ENCODE results near the gene SIPA1L3. TPM values are rescaled to one million over a fixed set of nuclear protein-coding genes. Genes with fewer than 3 reads are reported as not detected.

The SIPA1L3 gene
- polyA plus RNA-seq, 2 of the 4 experiments (the other 2 are of a cell fraction), result 28.9 to 50.6 TPM

DNA sequence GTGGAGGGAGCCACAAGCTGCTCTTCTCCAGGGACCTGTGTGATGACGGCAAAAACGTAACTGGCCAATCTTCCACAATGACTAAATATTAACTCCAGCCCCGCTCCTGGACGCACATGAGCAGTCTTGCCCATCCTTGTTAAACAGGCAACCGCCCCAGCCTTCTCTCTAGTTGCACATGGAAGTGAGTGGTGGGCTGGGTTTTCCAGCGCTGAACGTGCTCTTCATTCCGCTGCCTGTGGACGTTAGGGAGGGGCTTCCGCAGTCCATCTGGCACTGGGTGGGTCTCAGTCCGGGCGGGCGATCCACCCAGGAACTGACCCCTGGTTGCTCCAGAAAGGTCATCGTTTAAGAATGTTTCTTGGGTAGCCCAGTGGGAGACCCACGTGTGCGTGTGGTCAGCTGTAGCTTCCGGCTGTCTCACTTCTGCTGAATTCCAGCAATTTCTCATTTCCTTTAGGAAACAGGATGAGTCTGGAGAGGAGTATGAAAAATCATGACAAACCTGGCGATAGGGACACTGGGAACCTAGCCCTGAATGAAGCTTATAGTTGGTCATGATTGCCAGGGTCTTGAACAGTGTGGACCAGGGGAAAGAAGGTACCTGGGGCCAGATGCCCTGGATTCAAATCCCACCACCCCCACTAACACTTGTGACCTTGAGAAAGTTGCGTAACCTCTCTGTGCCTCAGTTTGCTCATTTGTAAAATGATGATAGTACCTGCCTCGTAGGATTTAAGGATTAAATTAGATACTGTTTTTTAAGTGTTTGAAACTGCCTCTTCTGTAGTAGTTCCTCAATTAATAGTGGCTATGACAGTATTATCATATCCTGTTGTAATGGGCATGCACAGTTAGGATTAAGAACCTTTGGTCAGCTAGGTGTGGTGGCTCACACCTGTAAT is 92.6 kb downstream of the SIPA1L3 start (continued):
- no peak for TF ChIP-seq CHD2 (IDR thresholded peaks at IDR 0.05; ENCODE audit: low read length, partially characterized antibody)
- TF ChIP-seq FOSL2 (IDR thresholded peaks at IDR 0.05), result peak; percentile 73
- peak; percentile 97 for TF ChIP-seq FOSL2 (CRISPR knock-in tag; IDR thresholded peaks at IDR 0.05)
- peak; percentile 59; the same call in 1 of the 2 replicates for TF ChIP-seq ZSCAN20 (CRISPR knock-in tag; IDR thresholded peaks at IDR 0.05)
- TF ChIP-seq EHF (CRISPR knock-in tag; IDR thresholded peaks at IDR 0.05), result peak; percentile 94
- TF ChIP-seq RARB (CRISPR knock-in tag; IDR thresholded peaks at IDR 0.05), result peak; percentile 95
- TF ChIP-seq ZFP36 (IDR thresholded peaks at IDR 0.05; ENCODE audit: borderline replicate concordance, partially characterized antibody), result no peak
- TF ChIP-seq TP53 (CRISPR knock-in tag; IDR thresholded peaks at IDR 0.05), result peak; percentile 87
- peak; percentile 4 to 53; a peak in 4 of 5 replicates for TF ChIP-seq RAD21 (conservative IDR thresholded peaks at IDR 0.05 in 1 of 2, IDR thresholded peaks at IDR 0.05 in 1 of 2)
- TF ChIP-seq CBX8 (IDR thresholded peaks at IDR 0.05), result no peak
- TF ChIP-seq, protein P1, sequence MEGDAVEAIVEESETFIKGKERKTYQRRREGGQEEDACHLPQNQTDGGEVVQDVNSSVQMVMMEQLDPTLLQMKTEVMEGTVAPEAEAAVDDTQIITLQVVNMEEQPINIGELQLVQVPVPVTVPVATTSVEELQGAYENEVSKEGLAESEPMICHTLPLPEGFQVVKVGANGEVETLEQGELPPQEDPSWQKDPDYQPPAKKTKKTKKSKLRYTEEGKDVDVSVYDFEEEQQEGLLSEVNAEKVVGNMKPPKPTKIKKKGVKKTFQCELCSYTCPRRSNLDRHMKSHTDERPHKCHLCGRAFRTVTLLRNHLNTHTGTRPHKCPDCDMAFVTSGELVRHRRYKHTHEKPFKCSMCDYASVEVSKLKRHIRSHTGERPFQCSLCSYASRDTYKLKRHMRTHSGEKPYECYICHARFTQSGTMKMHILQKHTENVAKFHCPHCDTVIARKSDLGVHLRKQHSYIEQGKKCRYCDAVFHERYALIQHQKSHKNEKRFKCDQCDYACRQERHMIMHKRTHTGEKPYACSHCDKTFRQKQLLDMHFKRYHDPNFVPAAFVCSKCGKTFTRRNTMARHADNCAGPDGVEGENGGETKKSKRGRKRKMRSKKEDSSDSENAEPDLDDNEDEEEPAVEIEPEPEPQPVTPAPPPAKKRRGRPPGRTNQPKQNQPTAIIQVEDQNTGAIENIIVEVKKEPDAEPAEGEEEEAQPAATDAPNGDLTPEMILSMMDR (IDR thresholded peaks at IDR 0.05), result no peak

DNA sequence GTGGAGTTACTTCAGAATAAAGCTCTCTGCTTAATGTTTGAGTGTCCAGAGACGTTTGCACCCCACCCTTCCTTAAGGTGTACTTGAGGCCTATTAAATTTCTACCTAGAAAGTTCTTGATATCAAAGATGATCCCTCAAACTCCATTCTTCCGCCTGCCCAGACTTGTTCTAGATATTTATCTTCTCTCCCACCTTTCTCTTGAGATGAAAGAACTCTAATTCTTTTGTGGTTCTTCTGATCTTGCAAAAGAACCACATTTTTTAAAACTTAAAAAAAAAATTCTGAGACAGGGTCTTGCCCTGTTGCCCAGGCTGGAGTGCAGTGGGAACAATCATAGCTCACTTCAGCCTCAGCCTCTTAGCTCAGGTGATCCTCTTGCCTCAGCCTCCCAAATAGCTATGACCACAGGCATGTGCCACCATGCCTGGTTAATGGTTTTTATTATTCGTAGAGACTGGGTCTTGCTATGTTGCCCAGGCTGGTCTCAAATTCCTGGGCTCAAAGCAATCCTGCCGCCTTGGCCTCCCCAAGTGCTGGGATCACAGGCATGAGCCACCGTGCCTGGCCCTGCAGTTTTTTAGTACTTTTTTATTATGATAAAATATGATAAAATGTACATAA is 94.3 kb downstream of the SIPA1L3 start:
- Histone ChIP-seq H3K4me1 (peaks cover 62% of the 10 kb centered on the region), H3K4me3 (no peak overlapping the region), H3K27ac (peak overlapping the region; percentile 34 to 75), H3K4me2 (no peak overlapping the region), H3K9me3 (no peaks in the 10 kb centered on the region)
- DNase-seq (ENCODE audit: low read depth in 1 of 2, low spot score in 1 of 2) (no peak), ATAC-seq (no peak), FAIRE-seq (no peak)
- POLR2A ChIA-PET, result no interaction called here
- TF ChIP-seq MYC (IDR thresholded peaks at IDR 0.05; ENCODE audit: borderline replicate concordance, low read length) (no peak), FOSL2 (IDR thresholded peaks at IDR 0.05) (no peak), FOSL2 (CRISPR knock-in tag; IDR thresholded peaks at IDR 0.05) (no peak), CBX2 (IDR thresholded peaks at IDR 0.05; ENCODE audit: borderline replicate concordance, low read depth) (no peak), MAZ (IDR thresholded peaks at IDR 0.05; ENCODE audit: borderline replicate concordance, low read depth, low read length) (no peak), RFX5 (IDR thresholded peaks at IDR 0.05) (no peak), ZC3H11A (IDR thresholded peaks at IDR 0.05) (no peak), HEYL (CRISPR knock-in tag; IDR thresholded peaks at IDR 0.05) (no peak), JUN (IDR thresholded peaks at IDR 0.05) (no peak), ESRRA (IDR thresholded peaks at IDR 0.05; ENCODE audit: borderline replicate concordance, low read length) (no peak), NR3C1 (IDR thresholded peaks at IDR 0.05) (no peak), CHD2 (IDR thresholded peaks at IDR 0.05; ENCODE audit: low read length, partially characterized antibody) (no peak), SREBF2 (IDR thresholded peaks at IDR 0.05) (no peak)
- TF ChIP-seq, protein P2, sequence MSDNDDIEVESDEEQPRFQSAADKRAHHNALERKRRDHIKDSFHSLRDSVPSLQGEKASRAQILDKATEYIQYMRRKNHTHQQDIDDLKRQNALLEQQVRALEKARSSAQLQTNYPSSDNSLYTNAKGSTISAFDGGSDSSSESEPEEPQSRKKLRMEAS (IDR thresholded peaks at IDR 0.05), result no peak
- TF ChIP-seq, protein P3, sequence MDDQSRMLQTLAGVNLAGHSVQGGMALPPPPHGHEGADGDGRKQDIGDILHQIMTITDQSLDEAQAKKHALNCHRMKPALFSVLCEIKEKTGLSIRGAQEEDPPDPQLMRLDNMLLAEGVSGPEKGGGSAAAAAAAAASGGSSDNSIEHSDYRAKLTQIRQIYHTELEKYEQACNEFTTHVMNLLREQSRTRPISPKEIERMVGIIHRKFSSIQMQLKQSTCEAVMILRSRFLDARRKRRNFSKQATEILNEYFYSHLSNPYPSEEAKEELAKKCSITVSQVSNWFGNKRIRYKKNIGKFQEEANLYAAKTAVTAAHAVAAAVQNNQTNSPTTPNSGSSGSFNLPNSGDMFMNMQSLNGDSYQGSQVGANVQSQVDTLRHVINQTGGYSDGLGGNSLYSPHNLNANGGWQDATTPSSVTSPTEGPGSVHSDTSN (IDR thresholded peaks at IDR 0.05), result no peak
- TF ChIP-seq, protein P4, sequence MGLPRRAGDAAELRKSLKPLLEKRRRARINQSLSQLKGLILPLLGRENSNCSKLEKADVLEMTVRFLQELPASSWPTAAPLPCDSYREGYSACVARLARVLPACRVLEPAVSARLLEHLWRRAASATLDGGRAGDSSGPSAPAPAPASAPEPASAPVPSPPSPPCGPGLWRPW (IDR thresholded peaks at IDR 0.05), result no peak
- CTCF ChIA-PET, result interaction anchor here (0.6 to 26.6 kb wide), 9 partner anchors 9 to 99 kb away, joined by 3 to 391 read pairs (median 3); partner anchors contain the start of genes SIPA1L3 and WDR87
- 83% methylated on average over 5 of the region's 5 CpGs for WGBS (ENCODE audit: missing lambda C conversion rate)
